SH-SY5Y (cell line): ENCODE measurements around the gene CRYBG1.

Experiments used
- GATA2 ChIP-seq: IDR thresholded peaks from 2 replicates; pipeline ENCODE4 v1.6.1; 2011; ENCODE audit warnings: mild to moderate bottlenecking, low read depth, low read length
- GATA3 ChIP-seq: IDR thresholded peaks from 2 replicates; pipeline ENCODE4 v1.6.1; 2011; ENCODE audit warnings: low read depth, mild to moderate bottlenecking, low read length, moderate library complexity

DNA sequence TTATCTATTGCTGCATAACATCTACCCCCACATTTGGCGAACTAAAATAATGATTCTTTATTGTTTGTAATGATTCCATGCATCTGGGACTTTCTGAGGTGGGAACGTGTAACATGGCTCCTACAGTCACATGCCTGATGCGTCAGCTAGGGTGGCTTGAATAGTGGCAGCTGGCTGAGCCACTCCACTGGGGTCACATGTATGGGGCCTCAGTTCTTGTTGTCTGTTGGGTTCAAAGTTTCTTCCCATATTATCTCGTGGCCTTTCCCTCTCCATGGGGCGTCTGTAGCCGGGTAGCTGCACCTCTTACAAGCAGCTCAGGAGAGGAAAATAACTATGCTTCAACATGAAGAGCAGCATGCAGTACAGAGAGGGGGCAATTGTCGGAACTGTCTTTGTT is 69.9 kb downstream of the CRYBG1 start:
- TF ChIP-seq GATA2: no peak
- no peak for TF ChIP-seq GATA3
